ENCODE data around the gene SEPTIN8. TPM values are rescaled to one million over a fixed set of nuclear protein-coding genes. Genes with fewer than 3 reads are reported as not detected.

Gene SEPTIN8
- total RNA-seq, 1 experiment from 2014 or later: 24.2 TPM

- Histone ChIP-seq H3F3A (ENCODE audit: insufficient read depth, low read depth) (peaks cover 5% of the 10 kb centered on the region; the same call in 1 of the 2 replicates), H2AFZ (no peak overlapping the region), H3K79me2 (ENCODE audit: low read depth) (no peaks in the 10 kb centered on the region), H3K27ac (no peak overlapping the region), H3K4me1 (replicated peaks; ENCODE audit: insufficient read depth) (no peaks in the 10 kb centered on the region), H3K4me3 (no peak overlapping the region), H3K9me3 (ENCODE audit: insufficient read depth, low read depth) (no peaks in the 10 kb centered on the region), H3K36me3 (ENCODE audit: low read depth) (no peaks in the 10 kb centered on the region), H4K20me1 (ENCODE audit: insufficient read depth) (no peaks in the 10 kb centered on the region), H3K9me2 (ENCODE audit: insufficient read depth) (no peaks in the 10 kb centered on the region), H3K27me3 (ENCODE audit: insufficient read depth, low read depth) (no peaks in the 10 kb centered on the region), H3K4me2 (no peak overlapping the region; the same call in 1 of the 2 replicates)
- DNase-seq: no peak
- POLR2A ChIA-PET (ENCODE audit: unreplicated experiment): interaction anchor here (0.7 kb wide), 1 partner anchor 76 kb away, joined by 4 read pairs; no protein-coding TSS in a partner anchor
- TF ChIP-seq EZH2 (IDR thresholded peaks at IDR 0.05; ENCODE audit: low read depth) (no peak), CTCF (conservative IDR thresholded peaks at IDR 0.05) (no peak)
- no TSS peak for BruUV-seq (replicated peaks)
- intact Hi-C loops (cut with micrococcal nuclease; ENCODE audit: unreplicated experiment): loop anchor here (2.0 kb wide), 1 partner anchor 73 kb away; no protein-coding TSS in a partner anchor
- CTCF ChIA-PET: interaction anchor here (1.5 kb wide), 1 partner anchor 72 kb away, joined by 3 read pairs; no protein-coding TSS in a partner anchor
These were observed 29.2 kb downstream of the SEPTIN8 start for GRCh38 chr5:132747616-132748440.

GRCh38 chr5:132746954-132747615 is 30.0 kb downstream of the SEPTIN8 start, which contains the start of gene CCNI2:
CCNI2 (plus strand) TSS chr5:132747426; CDS start chr5:132747496, 70 bp downstream.
- POLR2A ChIA-PET (ENCODE audit: unreplicated experiment): interaction anchor here (0.7 kb wide), 1 partner anchor 77 kb away, joined by 4 read pairs; no protein-coding TSS in a partner anchor
- H3K4me2 ChIP-seq: peak within 1 kb of the TSS; percentile 87
- intact Hi-C loops (cut with micrococcal nuclease; ENCODE audit: unreplicated experiment): loop anchor here (2.0 kb wide), 1 partner anchor 74 kb away; no protein-coding TSS in a partner anchor
- no peaks in the 10 kb centered on the region for H3K9me3 ChIP-seq (ENCODE audit: insufficient read depth, low read depth)
- no peaks in the 10 kb centered on the region for H4K20me1 ChIP-seq (ENCODE audit: insufficient read depth)
- H2AFZ ChIP-seq: peak within 1 kb of the TSS; percentile 71
- H3K27me3 ChIP-seq (ENCODE audit: insufficient read depth, low read depth): no peaks in the 10 kb centered on the region
- peaks cover 5% of the 10 kb centered on the region; the same call in 1 of the 2 replicates for H3F3A ChIP-seq (ENCODE audit: insufficient read depth, low read depth)
- H3K4me1 ChIP-seq (replicated peaks; ENCODE audit: insufficient read depth): no peaks in the 10 kb centered on the region
- H3K9me2 ChIP-seq (ENCODE audit: insufficient read depth): no peaks in the 10 kb centered on the region
- H3K4me3 ChIP-seq: peak within 1 kb of the TSS; percentile 59
- H3K27ac ChIP-seq: no peak within 1 kb of the TSS
- H3K36me3 ChIP-seq (ENCODE audit: low read depth): no peaks in the 10 kb centered on the region
- peak in 1 of 2 experiments; percentile 55 for DNase-seq
- no peaks in the 10 kb centered on the region for H3K79me2 ChIP-seq (ENCODE audit: low read depth)
- TF ChIP-seq CTCF (conservative IDR thresholded peaks at IDR 0.05) (peak; percentile 41; the same call in 1 of the 2 replicates), EZH2 (IDR thresholded peaks at IDR 0.05; ENCODE audit: low read depth) (no peak)
- CTCF ChIA-PET: interaction anchor here (1.5 kb wide), 1 partner anchor 73 kb away, joined by 3 read pairs; no protein-coding TSS in a partner anchor
- no TSS peak for BruUV-seq (replicated peaks)

GRCh38 chr5:132746592-132746953 is 30.5 kb downstream of the SEPTIN8 start:
- no peak for TF ChIP-seq EZH2 (IDR thresholded peaks at IDR 0.05; ENCODE audit: low read depth)
- TF ChIP-seq CTCF (conservative IDR thresholded peaks at IDR 0.05): no peak
- Histone ChIP-seq H3K36me3 (ENCODE audit: low read depth) (no peaks in the 10 kb centered on the region), H3K9me3 (ENCODE audit: insufficient read depth, low read depth) (no peaks in the 10 kb centered on the region), H3K4me1 (replicated peaks; ENCODE audit: insufficient read depth) (no peaks in the 10 kb centered on the region), H3K27me3 (ENCODE audit: insufficient read depth, low read depth) (no peaks in the 10 kb centered on the region), H3K27ac (no peak overlapping the region), H3K9me2 (ENCODE audit: insufficient read depth) (no peaks in the 10 kb centered on the region), H3K79me2 (ENCODE audit: low read depth) (no peaks in the 10 kb centered on the region), H3K4me2 (peak overlapping the region; percentile 87), H2AFZ (peak overlapping the region; percentile 71; the same call in 1 of the 2 replicates), H4K20me1 (ENCODE audit: insufficient read depth) (no peaks in the 10 kb centered on the region), H3K4me3 (peak overlapping the region; percentile 59), H3F3A (ENCODE audit: insufficient read depth, low read depth) (peaks cover 5% of the 10 kb centered on the region; the same call in 1 of the 2 replicates)
- intact Hi-C loops (cut with micrococcal nuclease; ENCODE audit: unreplicated experiment): loop anchor here (2.0 kb wide), 1 partner anchor 74 kb away; no protein-coding TSS in a partner anchor
- CTCF ChIA-PET: interaction anchor here (1.5 kb wide), 1 partner anchor 73 kb away, joined by 3 read pairs; no protein-coding TSS in a partner anchor
- no peak for DNase-seq
- POLR2A ChIA-PET (ENCODE audit: unreplicated experiment): no interaction called here
- BruUV-seq (replicated peaks): no TSS peak

All from PC-9 (cell line).